D721Med (cell line): ENCODE measurements around the gene LHX4.
A peak's percentile ranks its signal among the peaks of the same experiment; 100 is the strongest.

Experiments
- DNase-seq: peaks from one replicate; pipeline ENCODE4 v3.0.0; 2011; ENCODE audit warnings: low spot score; ENCODE audit not compliant: insufficient read length
- FAIRE-seq: peaks from 2 replicates; lab custom pipeline; 2011; peaks lifted over from hg19 to GRCh38; lab: Jason Lieb, UNC
- CTCF ChIP-seq: IDR thresholded peaks from 2 replicates; pipeline ENCODE4 v1.5.1; 2012; ENCODE audit warnings: mild to moderate bottlenecking, control low read depth; ENCODE audit not compliant: insufficient read depth; ENCODE audit errors: missing control alignments

Gene LHX4

GRCh38 chr1:180301135-180301742, 71.2 kb downstream of the LHX4 start:
- FAIRE-seq (peak; percentile 51), DNase-seq (no peak)
- no peak for TF ChIP-seq CTCF

GRCh38 chr1:180309338-180309737, 79.3 kb downstream of the LHX4 start:
- no peak for TF ChIP-seq CTCF
- DNase-seq (no peak), FAIRE-seq (peak; percentile 76)

- no peak for FAIRE-seq
- no peak for TF ChIP-seq CTCF
- DNase-seq, result no peak
These were observed 80.0 kb downstream of the LHX4 start for GRCh38 chr1:180310095-180310494.

- DNase-seq (no peak), FAIRE-seq (no peak)
- TF ChIP-seq CTCF, result no peak
These were observed 81.1 kb downstream of the LHX4 start for GRCh38 chr1:180311011-180311730.

- TF ChIP-seq CTCF, result no peak
- FAIRE-seq (peak; percentile 77), DNase-seq (no peak)
These were observed 82.9 kb downstream of the LHX4 start for GRCh38 chr1:180312926-180313325.

GRCh38 chr1:180327089-180327488, 97.0 kb downstream of the LHX4 start:
- no peak for FAIRE-seq
- TF ChIP-seq CTCF, result no peak
- no peak for DNase-seq
